Measurements from ENCODE around the gene HIBCH. TPM values are rescaled to one million over a fixed set of nuclear protein-coding genes. Genes with fewer than 3 reads are reported as not detected.

HIBCH gene
- total and polyA plus RNA-seq, 2 of the 13 experiments (the other 11 are each of a cell fraction or from before 2014, with no cell fraction given), result 18.8 to 49.5 TPM

DNA sequence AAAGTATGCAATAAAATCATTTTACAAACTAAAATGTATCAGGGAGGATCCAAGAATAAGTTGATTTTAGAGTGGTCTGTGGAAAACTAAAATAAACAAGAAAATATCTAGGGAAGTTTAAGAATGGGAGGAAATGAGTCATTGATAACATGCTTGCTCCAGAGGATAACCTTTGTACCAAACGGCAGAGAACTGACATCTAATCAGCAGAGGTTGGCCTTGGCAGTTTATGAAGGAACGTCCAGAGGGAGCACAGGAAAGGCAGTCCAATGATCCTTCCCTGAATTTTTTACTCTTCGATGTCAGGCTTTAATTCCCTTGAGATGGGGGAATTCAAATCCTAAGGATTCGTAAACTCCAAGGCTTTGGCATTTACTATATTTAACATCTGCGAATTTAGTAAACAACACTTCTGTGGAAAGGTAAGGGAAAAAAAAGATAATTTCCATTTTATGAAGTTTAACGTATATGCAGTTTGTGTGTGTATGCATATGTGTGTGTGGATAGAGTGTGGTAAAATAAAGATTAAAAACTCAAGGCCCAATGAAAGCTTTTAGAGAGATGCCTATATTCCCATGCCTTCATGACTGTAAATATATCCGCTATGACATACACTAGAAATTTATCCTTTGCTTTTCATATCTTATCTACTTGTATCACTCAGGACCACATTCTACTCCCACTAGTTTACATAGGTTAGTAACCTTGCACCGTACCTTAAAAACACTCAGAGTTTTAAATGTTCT is 15.0 kb upstream of the HIBCH start (continued):
- TF ChIP-seq, protein P1, sequence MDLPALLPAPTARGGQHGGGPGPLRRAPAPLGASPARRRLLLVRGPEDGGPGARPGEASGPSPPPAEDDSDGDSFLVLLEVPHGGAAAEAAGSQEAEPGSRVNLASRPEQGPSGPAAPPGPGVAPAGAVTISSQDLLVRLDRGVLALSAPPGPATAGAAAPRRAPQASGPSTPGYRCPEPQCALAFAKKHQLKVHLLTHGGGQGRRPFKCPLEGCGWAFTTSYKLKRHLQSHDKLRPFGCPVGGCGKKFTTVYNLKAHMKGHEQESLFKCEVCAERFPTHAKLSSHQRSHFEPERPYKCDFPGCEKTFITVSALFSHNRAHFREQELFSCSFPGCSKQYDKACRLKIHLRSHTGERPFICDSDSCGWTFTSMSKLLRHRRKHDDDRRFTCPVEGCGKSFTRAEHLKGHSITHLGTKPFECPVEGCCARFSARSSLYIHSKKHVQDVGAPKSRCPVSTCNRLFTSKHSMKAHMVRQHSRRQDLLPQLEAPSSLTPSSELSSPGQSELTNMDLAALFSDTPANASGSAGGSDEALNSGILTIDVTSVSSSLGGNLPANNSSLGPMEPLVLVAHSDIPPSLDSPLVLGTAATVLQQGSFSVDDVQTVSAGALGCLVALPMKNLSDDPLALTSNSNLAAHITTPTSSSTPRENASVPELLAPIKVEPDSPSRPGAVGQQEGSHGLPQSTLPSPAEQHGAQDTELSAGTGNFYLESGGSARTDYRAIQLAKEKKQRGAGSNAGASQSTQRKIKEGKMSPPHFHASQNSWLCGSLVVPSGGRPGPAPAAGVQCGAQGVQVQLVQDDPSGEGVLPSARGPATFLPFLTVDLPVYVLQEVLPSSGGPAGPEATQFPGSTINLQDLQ (CRISPR knock-in tag; IDR thresholded peaks at IDR 0.05), result no peak
- TF ChIP-seq ZNF550 (CRISPR knock-in tag; IDR thresholded peaks at IDR 0.05; ENCODE audit: borderline replicate concordance), result no peak
- TF ChIP-seq ZNF160 (CRISPR knock-in tag; IDR thresholded peaks at IDR 0.05), result no peak
- TF ChIP-seq ZNF562 (CRISPR knock-in tag; IDR thresholded peaks at IDR 0.05; ENCODE audit: borderline replicate concordance), result no peak
- no peak for TF ChIP-seq ZNF33A (CRISPR knock-in tag; IDR thresholded peaks at IDR 0.05; ENCODE audit: borderline replicate concordance)
- no peak for TF ChIP-seq HMGA1 (CRISPR knock-in tag; conservative IDR thresholded peaks at IDR 0.05)
- no peak for TF ChIP-seq SNAPC4 (CRISPR knock-in tag; IDR thresholded peaks at IDR 0.05)
- TF ChIP-seq FOSL1 (CRISPR knock-in tag; IDR thresholded peaks at IDR 0.05; ENCODE audit: borderline replicate concordance), result peak; percentile 99
- no peak for TF ChIP-seq ZNF253 (CRISPR knock-in tag; IDR thresholded peaks at IDR 0.05; ENCODE audit: borderline replicate concordance)
- no peak for TF ChIP-seq ZNF468 (CRISPR knock-in tag; IDR thresholded peaks at IDR 0.05)
- no peak for TF ChIP-seq ZFP36 (IDR thresholded peaks at IDR 0.05; ENCODE audit: borderline replicate concordance, low read depth, low read length, partially characterized antibody)
- TF ChIP-seq, protein P2, sequence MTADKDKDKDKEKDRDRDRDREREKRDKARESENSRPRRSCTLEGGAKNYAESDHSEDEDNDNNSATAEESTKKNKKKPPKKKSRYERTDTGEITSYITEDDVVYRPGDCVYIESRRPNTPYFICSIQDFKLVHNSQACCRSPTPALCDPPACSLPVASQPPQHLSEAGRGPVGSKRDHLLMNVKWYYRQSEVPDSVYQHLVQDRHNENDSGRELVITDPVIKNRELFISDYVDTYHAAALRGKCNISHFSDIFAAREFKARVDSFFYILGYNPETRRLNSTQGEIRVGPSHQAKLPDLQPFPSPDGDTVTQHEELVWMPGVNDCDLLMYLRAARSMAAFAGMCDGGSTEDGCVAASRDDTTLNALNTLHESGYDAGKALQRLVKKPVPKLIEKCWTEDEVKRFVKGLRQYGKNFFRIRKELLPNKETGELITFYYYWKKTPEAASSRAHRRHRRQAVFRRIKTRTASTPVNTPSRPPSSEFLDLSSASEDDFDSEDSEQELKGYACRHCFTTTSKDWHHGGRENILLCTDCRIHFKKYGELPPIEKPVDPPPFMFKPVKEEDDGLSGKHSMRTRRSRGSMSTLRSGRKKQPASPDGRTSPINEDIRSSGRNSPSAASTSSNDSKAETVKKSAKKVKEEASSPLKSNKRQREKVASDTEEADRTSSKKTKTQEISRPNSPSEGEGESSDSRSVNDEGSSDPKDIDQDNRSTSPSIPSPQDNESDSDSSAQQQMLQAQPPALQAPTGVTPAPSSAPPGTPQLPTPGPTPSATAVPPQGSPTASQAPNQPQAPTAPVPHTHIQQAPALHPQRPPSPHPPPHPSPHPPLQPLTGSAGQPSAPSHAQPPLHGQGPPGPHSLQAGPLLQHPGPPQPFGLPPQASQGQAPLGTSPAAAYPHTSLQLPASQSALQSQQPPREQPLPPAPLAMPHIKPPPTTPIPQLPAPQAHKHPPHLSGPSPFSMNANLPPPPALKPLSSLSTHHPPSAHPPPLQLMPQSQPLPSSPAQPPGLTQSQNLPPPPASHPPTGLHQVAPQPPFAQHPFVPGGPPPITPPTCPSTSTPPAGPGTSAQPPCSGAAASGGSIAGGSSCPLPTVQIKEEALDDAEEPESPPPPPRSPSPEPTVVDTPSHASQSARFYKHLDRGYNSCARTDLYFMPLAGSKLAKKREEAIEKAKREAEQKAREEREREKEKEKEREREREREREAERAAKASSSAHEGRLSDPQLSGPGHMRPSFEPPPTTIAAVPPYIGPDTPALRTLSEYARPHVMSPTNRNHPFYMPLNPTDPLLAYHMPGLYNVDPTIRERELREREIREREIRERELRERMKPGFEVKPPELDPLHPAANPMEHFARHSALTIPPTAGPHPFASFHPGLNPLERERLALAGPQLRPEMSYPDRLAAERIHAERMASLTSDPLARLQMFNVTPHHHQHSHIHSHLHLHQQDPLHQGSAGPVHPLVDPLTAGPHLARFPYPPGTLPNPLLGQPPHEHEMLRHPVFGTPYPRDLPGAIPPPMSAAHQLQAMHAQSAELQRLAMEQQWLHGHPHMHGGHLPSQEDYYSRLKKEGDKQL (CRISPR knock-in tag; IDR thresholded peaks at IDR 0.05; ENCODE audit: low read depth), result peak; percentile 64; the same call in 1 of the 2 replicates
